ENCODE measurements around the gene LHX4. TPM values are rescaled to one million over a fixed set of nuclear protein-coding genes. Genes with fewer than 3 reads are reported as not detected.

Gene LHX4
- total and polyA plus RNA-seq, 10 donors, result 0.02 to 2.0 (median 0.03) TPM; not detected in 5

DNA sequence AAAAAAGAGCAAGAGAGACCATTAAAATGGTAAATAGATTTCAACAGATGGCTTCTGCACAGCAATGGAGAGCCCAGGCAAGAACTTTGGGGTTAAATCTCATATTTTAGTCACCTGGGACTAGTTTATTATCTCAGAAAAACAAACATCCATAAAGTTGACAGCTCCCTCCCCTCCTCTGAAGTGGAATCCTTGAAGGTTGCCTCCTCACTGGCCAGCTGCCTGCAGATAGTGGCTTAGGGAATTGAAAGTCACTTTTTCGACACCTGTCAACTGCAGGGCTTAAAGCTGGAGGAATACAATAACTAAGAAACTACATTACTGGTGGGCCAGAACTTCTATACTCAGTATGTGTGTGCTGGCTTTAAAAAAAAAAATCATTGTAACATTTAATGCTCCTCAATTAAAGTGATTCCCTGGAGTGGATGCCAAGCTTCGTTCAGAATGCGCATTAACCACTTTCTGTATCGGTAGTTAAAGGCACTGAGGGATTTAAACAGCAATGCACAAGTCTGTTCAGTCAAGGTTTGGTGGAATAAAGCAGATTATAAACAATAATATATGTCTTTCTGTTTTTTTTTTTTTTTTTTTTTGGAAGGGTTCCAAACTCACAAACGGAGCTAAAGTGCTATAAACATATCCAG, 52.5 kb downstream of the LHX4 start:
- H3K9me3 ChIP-seq, result no peaks in the 10 kb centered on the region
- H3K27me3 ChIP-seq (replicated peaks in 1 of 7), result no peaks in the 10 kb centered on the region
- H3K27ac ChIP-seq, result no peak overlapping the region
- 82 to 88% (median 85%) methylated on average over 5 of the region's 5 CpGs for WGBS, 5 donors
- no peak for TF ChIP-seq POLR2AphosphoS5 (IDR thresholded peaks at IDR 0.05)
- TF ChIP-seq, protein P1, sequence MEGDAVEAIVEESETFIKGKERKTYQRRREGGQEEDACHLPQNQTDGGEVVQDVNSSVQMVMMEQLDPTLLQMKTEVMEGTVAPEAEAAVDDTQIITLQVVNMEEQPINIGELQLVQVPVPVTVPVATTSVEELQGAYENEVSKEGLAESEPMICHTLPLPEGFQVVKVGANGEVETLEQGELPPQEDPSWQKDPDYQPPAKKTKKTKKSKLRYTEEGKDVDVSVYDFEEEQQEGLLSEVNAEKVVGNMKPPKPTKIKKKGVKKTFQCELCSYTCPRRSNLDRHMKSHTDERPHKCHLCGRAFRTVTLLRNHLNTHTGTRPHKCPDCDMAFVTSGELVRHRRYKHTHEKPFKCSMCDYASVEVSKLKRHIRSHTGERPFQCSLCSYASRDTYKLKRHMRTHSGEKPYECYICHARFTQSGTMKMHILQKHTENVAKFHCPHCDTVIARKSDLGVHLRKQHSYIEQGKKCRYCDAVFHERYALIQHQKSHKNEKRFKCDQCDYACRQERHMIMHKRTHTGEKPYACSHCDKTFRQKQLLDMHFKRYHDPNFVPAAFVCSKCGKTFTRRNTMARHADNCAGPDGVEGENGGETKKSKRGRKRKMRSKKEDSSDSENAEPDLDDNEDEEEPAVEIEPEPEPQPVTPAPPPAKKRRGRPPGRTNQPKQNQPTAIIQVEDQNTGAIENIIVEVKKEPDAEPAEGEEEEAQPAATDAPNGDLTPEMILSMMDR (IDR thresholded peaks at IDR 0.05 in 8 of 11, conservative IDR thresholded peaks at IDR 0.05 in 3 of 11), result no peak
- no peak for TF ChIP-seq POLR2A (IDR thresholded peaks at IDR 0.05)
- H3K4me1 ChIP-seq, result peaks cover 0 to 27% (median 7%) of the 10 kb centered on the region in 6 donors
- H3K4me3 ChIP-seq, result no peak overlapping the region
- DNase-seq, result no peak
- peaks cover 0 to 72% (median 3%) of the 10 kb centered on the region in 6 donors for H3K36me3 ChIP-seq
- intact Hi-C loops (cut with DNase I; ENCODE audit: low total_unique reads), result no loop called here

- intact Hi-C loops (cut with DNase I; ENCODE audit: low total_unique reads), result no loop called here
- Histone ChIP-seq H3K36me3 (peaks cover 0 to 75% (median 3%) of the 10 kb centered on the region in 6 donors), H3K4me3 (no peak overlapping the region), H3K9me3 (no peaks in the 10 kb centered on the region), H3K27me3 (replicated peaks in 1 of 7) (no peaks in the 10 kb centered on the region), H3K4me1 (peaks cover 0 to 25% (median 8%) of the 10 kb centered on the region in 6 donors), H3K27ac (no peak overlapping the region)
- TF ChIP-seq, protein P1 (IDR thresholded peaks at IDR 0.05 in 8 of 11, conservative IDR thresholded peaks at IDR 0.05 in 3 of 11), result no peak
- no peak for TF ChIP-seq POLR2AphosphoS5 (IDR thresholded peaks at IDR 0.05)
- TF ChIP-seq POLR2A (IDR thresholded peaks at IDR 0.05), result no peak
- no peak for DNase-seq
- WGBS, 5 donors, result 95 to 98% (median 97%) methylated on average over 4 of the region's 4 CpGs
Observed at GRCh38 chr1:180283098-180283497, 53.0 kb downstream of the LHX4 start.

GRCh38 chr1:180286417-180286816, 56.4 kb downstream of the LHX4 start:
- peaks cover 0 to 16% (median 5%) of the 10 kb centered on the region in 6 donors for H3K4me1 ChIP-seq
- H3K9me3 ChIP-seq, result no peaks in the 10 kb centered on the region
- H3K36me3 ChIP-seq, result peaks cover 0 to 55% (median 3%) of the 10 kb centered on the region in 6 donors
- no peak overlapping the region for H3K27ac ChIP-seq
- no peak for DNase-seq
- H3K4me3 ChIP-seq, result no peak overlapping the region
- intact Hi-C loops (cut with DNase I; ENCODE audit: low total_unique reads), result no loop called here
- H3K27me3 ChIP-seq (replicated peaks in 1 of 7), result no peaks in the 10 kb centered on the region
- TF ChIP-seq POLR2AphosphoS5 (IDR thresholded peaks at IDR 0.05), result no peak
- TF ChIP-seq, protein P1 (IDR thresholded peaks at IDR 0.05 in 8 of 11, conservative IDR thresholded peaks at IDR 0.05 in 3 of 11), result no peak
- TF ChIP-seq POLR2A (IDR thresholded peaks at IDR 0.05), result no peak

DNA sequence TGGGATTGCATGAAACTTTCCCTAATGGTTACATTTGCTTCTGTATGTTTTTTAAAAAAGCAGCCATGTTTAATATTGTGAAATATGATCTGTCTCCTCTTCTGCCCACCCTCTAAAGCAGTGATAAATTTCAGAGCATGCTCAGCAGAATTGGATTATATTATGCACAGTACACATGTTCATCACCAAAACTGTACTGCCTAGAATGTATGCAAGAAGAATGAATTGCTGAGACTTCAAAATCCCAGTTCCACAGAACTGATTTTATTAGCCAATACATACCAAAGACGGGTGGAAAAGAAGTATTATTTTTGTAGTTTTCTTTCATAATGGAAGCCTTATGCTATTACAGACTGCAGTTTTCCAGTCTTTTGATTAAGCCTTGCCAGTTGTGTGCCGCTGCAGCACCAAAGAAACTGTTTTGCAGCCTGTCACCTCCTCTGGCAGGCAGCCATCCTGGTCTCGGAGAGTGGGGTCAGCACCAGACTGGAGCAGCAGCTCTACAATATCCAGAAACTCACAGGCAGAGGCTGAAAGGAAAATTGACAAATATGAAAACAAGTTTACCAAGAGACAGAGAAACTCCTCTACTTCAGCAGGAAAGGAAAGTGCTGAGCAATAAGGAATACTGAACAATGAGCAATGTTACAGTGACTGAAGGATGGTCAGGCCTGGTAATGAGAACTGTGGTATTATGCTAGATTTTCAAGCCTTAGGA, 58.1 kb downstream of the LHX4 start:
- Histone ChIP-seq H3K27ac (peak overlapping the region in 4 of 8 donors; percentile 12 to 41 (median 29)), H3K27me3 (replicated peaks in 1 of 7) (no peaks in the 10 kb centered on the region), H3K36me3 (peaks cover 0 to 52% (median 3%) of the 10 kb centered on the region in 6 donors), H3K4me1 (peaks cover 0 to 16% (median 5%) of the 10 kb centered on the region in 6 donors), H3K9me3 (peaks cover 0 to 5% (median 0%) of the 10 kb centered on the region in 8 donors), H3K4me3 (no peak overlapping the region)
- WGBS, 5 donors, result 79 to 86% (median 84%) methylated on average over 3 of the region's 3 CpGs
- no peak for DNase-seq
- TF ChIP-seq POLR2A (IDR thresholded peaks at IDR 0.05) (no peak), POLR2AphosphoS5 (IDR thresholded peaks at IDR 0.05) (no peak)
- TF ChIP-seq, protein P1 (IDR thresholded peaks at IDR 0.05 in 8 of 11, conservative IDR thresholded peaks at IDR 0.05 in 3 of 11), result no peak
- intact Hi-C loops (cut with DNase I; ENCODE audit: low total_unique reads), result no loop called here
